B cell (primary cell): ENCODE measurements around the gene HOXA2. TPM values are rescaled to one million over a fixed set of nuclear protein-coding genes. Genes with fewer than 3 reads are reported as not detected.

Experiments used
- ATAC-seq: fragments of 200-7000 bp; cut with Tn5 transposase; one replicate; pipeline ENCODE4 v1.10.0; 2021; ENCODE audit warnings: low read depth, mild to moderate bottlenecking, moderate number of reproducible peaks, moderate library complexity
- CTCF ChIA-PET: fragments of 350-600 bp; sonication (Branson Sonifier 250); formaldehyde crosslinking; loops from one replicate; lab custom pipeline; 2021; ENCODE audit warnings: antibody characterized with exemption, inconsistent platforms; lab: Charles Lee
- POLR2A ChIA-PET: fragments of 350-600 bp; sonication (Branson Sonifier 250); formaldehyde crosslinking; loops from one replicate; lab custom pipeline; 2021; ENCODE audit warnings: antibody characterized with exemption; lab: Charles Lee
- DNase-seq: peaks from one replicate; pipeline ENCODE4 v3.0.0; 2013
- H2AFZ ChIP-seq: 2 replicates; pipeline ENCODE4 v1.6.1; 2012; ENCODE audit warnings: mild to moderate bottlenecking, low read depth, low read length; ENCODE audit not compliant: insufficient read depth, poor library complexity, severe bottlenecking
- H3K27ac ChIP-seq, 2 donors: 1 replicate in 1 of 2; 2 replicates in 1 of 2; pipeline ENCODE4 v1.5.1; 2012 to 2013; ENCODE audit warnings: low read length in 2 of 2, mild to moderate bottlenecking in 2 of 2, moderate library complexity in 1 of 2
- H3K27me3 ChIP-seq, 4 experiments: fragments of 200-600 bp in 1 of 4; sonication (generic) in 1 of 4; replicated peaks in 1 of 4; 1 replicate in 2 of 4; 2 replicates in 2 of 4; pipeline versions ENCODE4 v1.6.1 to v1.7.0; 2013 to 2016; ENCODE audit warnings: low read length in 3 of 4, mild to moderate bottlenecking in 2 of 4, mixed read lengths in 1 of 4, moderate library complexity in 1 of 4; ENCODE audit not compliant: insufficient read depth in 4 of 4, control insufficient read depth in 3 of 4; ENCODE audit errors: control extremely low read depth in 1 of 4
- H3K36me3 ChIP-seq, 2 experiments: replicated peaks in 1 of 2; 1 replicate in 1 of 2; 2 replicates in 1 of 2; pipeline versions ENCODE4 v1.6.1 to v1.7.1; 2013; ENCODE audit warnings: low read length in 1 of 2; ENCODE audit not compliant: insufficient read depth in 2 of 2, control insufficient read depth in 1 of 2; ENCODE audit errors: control extremely low read depth in 1 of 2, extremely low read depth in 1 of 2
- H3K4me1 ChIP-seq, 2 donors: fragments of 200-600 bp in 1 of 2; sonication (generic) in 1 of 2; 1 replicate in 1 of 2; 2 replicates in 1 of 2; pipeline versions ENCODE4 v1.5.1 to v1.6.1; 2013 to 2017; ENCODE audit warnings: low read length in 2 of 2; ENCODE audit not compliant: control insufficient read depth in 2 of 2, insufficient read depth in 2 of 2
- H3K4me2 ChIP-seq: replicated peaks from 2 replicates; pipeline ENCODE3; 2012; ENCODE audit warnings: mild to moderate bottlenecking, low read depth, low read length; ENCODE audit not compliant: poor library complexity, severe bottlenecking
- H3K4me3 ChIP-seq, 5 experiments: fragments of 200-600 bp in 1 of 5; sonication (generic) in 1 of 5; 1 replicate in 3 of 5; 2 replicates in 2 of 5; pipeline versions ENCODE4 v1.5.1 to v1.7.0; 2011 to 2016; ENCODE audit warnings: low read length in 4 of 5, mild to moderate bottlenecking in 4 of 5, low read depth in 2 of 5, control low read depth in 1 of 5, moderate library complexity in 1 of 5; ENCODE audit not compliant: insufficient read depth in 1 of 5; ENCODE audit errors: control extremely low read depth in 1 of 5, extremely low read depth in 1 of 5
- H3K79me2 ChIP-seq: fragments of 200-600 bp; sonication (generic); one replicate; pipeline ENCODE4 v1.6.0; 2016; ENCODE audit warnings: low read length; ENCODE audit not compliant: control insufficient read depth, insufficient read depth
- H3K9ac ChIP-seq: fragments of 200-600 bp; sonication (generic); 2 replicates; pipeline ENCODE4 v1.6.1; 2017; ENCODE audit warnings: mild to moderate bottlenecking, low read length, moderate library complexity
- H3K9me3 ChIP-seq, 3 donors: one replicate each; pipeline versions ENCODE4 v1.6.1 to v1.7.1; 2013; ENCODE audit warnings: low read length in 2 of 3; ENCODE audit not compliant: control insufficient read depth in 2 of 3, insufficient read depth in 1 of 3; ENCODE audit errors: control extremely low read depth in 1 of 3
- H4K20me1 ChIP-seq: 2 replicates; pipeline ENCODE4 v1.6.0; 2012; ENCODE audit warnings: mild to moderate bottlenecking, low read length; ENCODE audit not compliant: insufficient read depth, control insufficient read depth, poor library complexity, severe bottlenecking
- H3K27ac Mint-ChIP-seq: one replicate; pipeline ENCODE4 v1.8.0; 2021; ENCODE audit warnings: mixed read lengths
- H3K27me3 Mint-ChIP-seq: one replicate; pipeline ENCODE4 v1.8.0; 2021; ENCODE audit warnings: mixed read lengths
- H3K4me1 Mint-ChIP-seq: one replicate; pipeline ENCODE4 v1.8.0; 2021; ENCODE audit warnings: mixed read lengths
- H3K4me3 Mint-ChIP-seq: one replicate; pipeline ENCODE4 v1.8.0; 2021; ENCODE audit warnings: mixed read lengths
- H3K9me3 Mint-ChIP-seq: one replicate; pipeline ENCODE4 v1.8.0; 2022; ENCODE audit warnings: mixed read lengths; ENCODE audit not compliant: insufficient read depth
- CTCF ChIP-seq: fragments of 200-600 bp; IDR thresholded peaks from one replicate; pipeline ENCODE4 v1.8.0; 2022; ENCODE audit warnings: antibody characterized with exemption, mild to moderate bottlenecking
- EZH2 ChIP-seq: IDR thresholded peaks from 2 replicates; pipeline ENCODE4 v1.6.1; 2012; ENCODE audit warnings: borderline replicate concordance, low read depth, mild to moderate bottlenecking, moderate library complexity, low read length; ENCODE audit not compliant: insufficient read depth, poor library complexity, severe bottlenecking
- WGBS: methylation state at CpG from one replicate; pipeline ENCODE4 v1.1.5; 2013; ENCODE audit warnings: missing lambda C conversion rate; ENCODE audit not compliant: insufficient coverage; 5-methylcytosine and 5-hydroxymethylcytosine counted together
- intact Hi-C: fragments of 100-400 bp; cut with micrococcal nuclease; formaldehyde crosslinking; loops from one replicate; pipeline ENCODE4 v1.10.0; 2022
- polyA plus RNA-seq: library from polyadenylated mRNA; depleted of rRNA; stranded (reverse); fragments of >200 nt; gene quantifications from 2 replicates; pipeline ENCODE4 v1.2.3, GENCODE V29; 2012
- total RNA-seq, 2 donors: library from RNA; stranded (reverse); fragments of 120-200 nt in 1 of 2; gene quantifications; 1 replicate in 1 of 2; 2 replicates in 1 of 2; pipeline versions ENCODE4 v1.2.3 to v1.2.4, GENCODE V29; 2013 to 2022

Gene HOXA2
- total and polyA plus RNA-seq, 2 donors (not counting 1 experiment from before 2014, with no cell fraction given) = not detected

GRCh38 chr7:27093184-27093895 lies 9.1 kb downstream of the HOXA2 start:
- Mint-ChIP-seq H3K27me3 (peaks cover 61% of the 10 kb centered on the region), H3K9me3 (no peaks in the 10 kb centered on the region), H3K4me1 (peaks cover 25% of the 10 kb centered on the region), H3K4me3 (no peak overlapping the region), H3K27ac (no peak overlapping the region)
- H3K9me3 ChIP-seq = peaks cover 0 to 15% (median 3%) of the 10 kb centered on the region in 3 donors
- peaks cover 7% of the 10 kb centered on the region for H4K20me1 ChIP-seq
- WGBS = 60% methylated on average over 1 of the region's 6 CpGs
- no peak overlapping the region for H3K4me2 ChIP-seq
- peaks cover 24 to 32% of the 10 kb centered on the region in 2 donors for H3K4me1 ChIP-seq
- no peaks in the 10 kb centered on the region for H3K36me3 ChIP-seq
- ChIA-PET CTCF (interaction anchor here (0.6 to 1.2 kb wide), 3 partner anchors 70 to 988 kb away, joined by 3 to 5 read pairs (median 4); no protein-coding TSS in a partner anchor), POLR2A (interaction anchor here (0.9 kb wide), 1 partner anchor 16 kb away, joined by 3 read pairs; no protein-coding TSS in a partner anchor)
- no peak overlapping the region for H3K27ac ChIP-seq
- no peak overlapping the region for H2AFZ ChIP-seq
- peaks cover 5 to 78% (median 47%) of the 10 kb centered on the region in 4 experiments for H3K27me3 ChIP-seq
- DNase-seq = no peak
- H3K4me3 ChIP-seq = no peak overlapping the region
- TF ChIP-seq EZH2 (no peak), CTCF (no peak)
- no peak overlapping the region for H3K9ac ChIP-seq
- intact Hi-C loops = no loop called here
- H3K79me2 ChIP-seq = no peaks in the 10 kb centered on the region
- ATAC-seq = no peak

GRCh38 chr7:27092819-27093110 lies 9.7 kb downstream of the HOXA2 start:
- TF ChIP-seq EZH2 = no peak
- TF ChIP-seq CTCF = no peak
- ChIA-PET POLR2A (interaction anchor here (0.9 kb wide), 1 partner anchor 16 kb away, joined by 3 read pairs; no protein-coding TSS in a partner anchor), CTCF (interaction anchor here (0.6 to 1.2 kb wide), 2 partner anchors 406 to 988 kb away, joined by 4 to 5 read pairs; no protein-coding TSS in a partner anchor)
- H3K4me2 ChIP-seq = no peak overlapping the region
- H3K27me3 ChIP-seq = peaks cover 5 to 77% (median 47%) of the 10 kb centered on the region in 4 experiments
- peaks cover 26% of the 10 kb centered on the region for H3K4me1 Mint-ChIP-seq
- H3K4me1 ChIP-seq = peaks cover 24 to 32% of the 10 kb centered on the region in 2 donors
- H2AFZ ChIP-seq = no peak overlapping the region
- no peak for ATAC-seq
- no peak overlapping the region for H3K9ac ChIP-seq
- H3K27ac ChIP-seq = no peak overlapping the region
- no peaks in the 10 kb centered on the region for H3K79me2 ChIP-seq
- intact Hi-C loops = no loop called here
- no peaks in the 10 kb centered on the region for H3K36me3 ChIP-seq
- peaks cover 0 to 15% (median 3%) of the 10 kb centered on the region in 3 donors for H3K9me3 ChIP-seq
- peaks cover 1% of the 10 kb centered on the region for H4K20me1 ChIP-seq
- H3K4me3 ChIP-seq = no peak overlapping the region
- no peak overlapping the region for H3K4me3 Mint-ChIP-seq
- DNase-seq = no peak
- no CpG with 5 or more reads among the region's 1 CpG for WGBS
- H3K9me3 Mint-ChIP-seq = no peaks in the 10 kb centered on the region
- H3K27me3 Mint-ChIP-seq = peaks cover 60% of the 10 kb centered on the region
- H3K27ac Mint-ChIP-seq = no peak overlapping the region
